GM12864 (cell line): ENCODE measurements around the gene PPP1R14B.

Experiments
- DNase-seq: peaks from one replicate; pipeline ENCODE4 v3.0.0-alpha.2; 2011; ENCODE audit warnings: low read depth
- H3K4me3 ChIP-seq: 2 replicates; pipeline ENCODE4 v1.5.1; 2011; ENCODE audit warnings: mild to moderate bottlenecking, low read depth, low read length, control low read depth
- CTCF ChIP-seq: IDR thresholded peaks from 2 replicates; pipeline ENCODE4 v1.5.1; 2011; ENCODE audit warnings: low read depth, mild to moderate bottlenecking, moderate library complexity, low read length, control low read depth, inconsistent platforms; ENCODE audit errors: missing control alignments

PPP1R14B gene

GRCh38 chr11:64232182-64232966 is 14.4 kb downstream of the PPP1R14B start:
- no peak for DNase-seq
- TF ChIP-seq CTCF = no peak
- H3K4me3 ChIP-seq = no peak overlapping the region

- DNase-seq = no peak
- no peak for TF ChIP-seq CTCF
- no peak overlapping the region for H3K4me3 ChIP-seq
Observed at GRCh38 chr11:64231546-64231945, 15.2 kb downstream of the PPP1R14B start.

- TF ChIP-seq CTCF = no peak
- H3K4me3 ChIP-seq = peak overlapping the region; percentile 82
- DNase-seq = no peak
Observed at GRCh38 chr11:64230985-64231365, 15.8 kb downstream of the PPP1R14B start.

GRCh38 chr11:64230171-64230984 is 16.4 kb downstream of the PPP1R14B start, which contains the start of gene DNAJC4:
TSS of gene DNAJC4 (plus strand) at chr11:64230548. CDS start at chr11:64230855, 307 bp downstream.
- TF ChIP-seq CTCF = no peak
- peak; percentile 83 for DNase-seq
- H3K4me3 ChIP-seq = peak within 1 kb of the TSS; percentile 82

GRCh38 chr11:64229744-64230170 is 17.0 kb downstream of the PPP1R14B start:
- TF ChIP-seq CTCF = no peak
- DNase-seq = no peak
- peak overlapping the region; percentile 82 for H3K4me3 ChIP-seq

GRCh38 chr11:64229090-64229743 is 17.5 kb downstream of the PPP1R14B start:
- TF ChIP-seq CTCF = no peak
- no peak for DNase-seq
- H3K4me3 ChIP-seq = peak overlapping the region; percentile 82
